K562 (cell line): Measurements from ENCODE around the gene ERFL. TPM values are rescaled to one million over a fixed set of nuclear protein-coding genes. Genes with fewer than 3 reads are reported as not detected.
A peak's percentile ranks its signal among the peaks of the same experiment; 100 is the strongest.

Source experiments
- ATAC-seq: fragments of 200-7000 bp; cut with Tn5 transposase; 3 replicates; pipeline ENCODE4 v1.9.1; 2020; ENCODE audit warnings: moderate library complexity
- BruUV-seq: library from RNA; stranded (reverse); fragments of 400-500 nt; replicated peaks from 2 replicates; lab custom pipeline; 2021; lab: Mats Ljungman, UMichigan
- CTCF ChIA-PET: fragments of 300-600 bp; formaldehyde crosslinking; extraction: SDS; loops from one replicate; lab custom pipeline; 2021; ENCODE audit warnings: low intra/inter-chr PET ratio; lab: Yijun Ruan, JAX
- POLR2A ChIA-PET: fragments of 300-600, 350-650 bp; sonication (Branson Sonifier 250); formaldehyde crosslinking; extraction: SDS; loops from one replicate; lab custom pipeline; 2021; ENCODE audit warnings: antibody characterized with exemption, inconsistent platforms; lab: Yijun Ruan, JAX
- DNase-seq, 4 experiments: peaks; one replicate each; pipeline versions ENCODE4 v3.0.0 to v3.0.0-alpha.2; 2011 to 2018; ENCODE audit warnings: low spot score in 3 of 4, mixed read lengths in 3 of 4; ENCODE audit errors: extremely low read depth in 1 of 4
- FAIRE-seq: peaks from 2 replicates; lab custom pipeline; 2011; peaks lifted over from hg19 to GRCh38; lab: Jason Lieb, UNC
- H2AFZ ChIP-seq: 2 replicates; pipeline ENCODE4 v1.6.0; 2011; ENCODE audit warnings: low read depth, low read length, control low read depth, inconsistent platforms
- H3K27ac ChIP-seq: fragments of 200-600 bp; 3 replicates; pipeline ENCODE4 v1.8.0; 2011; ENCODE audit warnings: low read depth, mild to moderate bottlenecking, control low read depth, inconsistent platforms, low read length, moderate library complexity, mixed read lengths; ENCODE audit errors: extremely low read depth
- H3K27me3 ChIP-seq, 2 experiments: fragments of 300-600 bp in 1 of 2; 2 replicates in 1 of 2; 3 replicates in 1 of 2; pipeline versions ENCODE4 v1.6.0 to v1.8.0; 2011; ENCODE audit warnings: inconsistent platforms in 2 of 2, low read length in 2 of 2, mild to moderate bottlenecking in 1 of 2, mixed read lengths in 1 of 2, moderate library complexity in 1 of 2; ENCODE audit not compliant: control insufficient read depth in 2 of 2, insufficient read depth in 2 of 2
- H3K36me3 ChIP-seq: fragments of 300-600 bp; 3 replicates; pipeline ENCODE4 v1.8.0; 2011; ENCODE audit warnings: mild to moderate bottlenecking, low read length, inconsistent platforms; ENCODE audit not compliant: control insufficient read depth, insufficient read depth
- H3K4me1 ChIP-seq, 2 experiments: fragments of 200-600 bp in 1 of 2; replicated peaks in 1 of 2; 2 replicates in 1 of 2; 3 replicates in 1 of 2; pipeline versions ENCODE4 v1.5.1 to v1.8.0; 2011; ENCODE audit warnings: inconsistent platforms in 2 of 2, low read length in 2 of 2, mild to moderate bottlenecking in 1 of 2, mixed read lengths in 1 of 2, moderate library complexity in 1 of 2; ENCODE audit not compliant: control insufficient read depth in 2 of 2, insufficient read depth in 2 of 2
- H3K4me2 ChIP-seq: 2 replicates; pipeline ENCODE4 v1.6.1; 2011; ENCODE audit warnings: low read length, control low read depth, inconsistent platforms, mixed read lengths; ENCODE audit not compliant: insufficient read depth
- H3K4me3 ChIP-seq: fragments of 200-600 bp; sonication (generic), shearing (Covaris generic); 2 replicates; pipeline ENCODE4 v1.5.1; 2016; ENCODE audit warnings: control low read depth, inconsistent platforms
- H3K79me2 ChIP-seq: fragments of 200-600 bp; 3 replicates; pipeline ENCODE4 v1.8.0; 2011; ENCODE audit warnings: low read length, inconsistent platforms; ENCODE audit not compliant: control insufficient read depth, insufficient read depth
- H3K9ac ChIP-seq, 2 experiments: 2 replicates each; pipeline versions ENCODE4 v1.6.0 to v1.6.1; 2011; ENCODE audit warnings: low read depth in 2 of 2, low read length in 2 of 2, control low read depth in 1 of 2, inconsistent platforms in 1 of 2, mild to moderate bottlenecking in 1 of 2, mixed read lengths in 1 of 2; ENCODE audit not compliant: insufficient read depth in 1 of 2
- H3K9me1 ChIP-seq: one replicate; pipeline ENCODE4 v1.6.0; 2011; ENCODE audit warnings: inconsistent platforms, mild to moderate bottlenecking, low read length, moderate library complexity; ENCODE audit not compliant: control insufficient read depth, insufficient read depth
- H3K9me3 ChIP-seq: replicated peaks from 2 replicates; pipeline ENCODE4 v1.5.1; 2011; ENCODE audit warnings: low read depth, low read length, inconsistent platforms; ENCODE audit not compliant: control insufficient read depth, insufficient read depth
- H4K20me1 ChIP-seq: replicated peaks from 2 replicates; pipeline ENCODE4 v1.6.1; 2011; ENCODE audit warnings: low read length, inconsistent platforms, mixed read lengths; ENCODE audit not compliant: control insufficient read depth, insufficient read depth
- DMBX1 ChIP-seq: fragments of 250-450 bp; sonication (Bioruptor Pico); IDR thresholded peaks from 2 replicates; pipeline ENCODE4 v1.8.0; 2022; ENCODE audit warnings: inconsistent platforms, mild to moderate bottlenecking, moderate library complexity, borderline replicate concordance
- MEIS2 ChIP-seq: fragments of 450-650 bp; IDR thresholded peaks from 2 replicates; pipeline ENCODE4 v1.6.1; 2014; ENCODE audit warnings: mild to moderate bottlenecking; ENCODE audit not compliant: partially characterized antibody
- NFE2 ChIP-seq: IDR thresholded peaks from 2 replicates; pipeline ENCODE4 v1.6.1; 2014; ENCODE audit warnings: antibody characterized with exemption, low read depth
- STAG1 ChIP-seq: sonication (generic); formaldehyde crosslinking; IDR thresholded peaks from 2 replicates; pipeline ENCODE4 v1.5.0; 2020; ENCODE audit warnings: missing genetic modification reagents, borderline replicate concordance
- TEAD2 ChIP-seq: fragments of 450-650 bp; IDR thresholded peaks from 2 replicates; pipeline ENCODE4 v1.6.1; 2016; ENCODE audit warnings: missing genetic modification characterization, control low read depth, missing compliant biosample characterization
- ZFP36 ChIP-seq: fragments of 150-350 bp; IDR thresholded peaks from 2 replicates; pipeline ENCODE4 v1.6.1; 2018; ENCODE audit warnings: low read length, low read depth; ENCODE audit not compliant: partially characterized antibody
- ZNF165 ChIP-seq: fragments of 250-450 bp; sonication (Bioruptor Pico); IDR thresholded peaks from 2 replicates; pipeline ENCODE4 v1.4.0; 2020; ENCODE audit warnings: borderline replicate concordance
- WGBS: fragments of 100-300 bp; shearing (Covaris generic); methylation state at CpG from one replicate; pipeline ENCODE4 v1.1.6; 2016; ENCODE audit warnings: low coverage, mixed read lengths; ENCODE audit not compliant: insufficient coverage; ENCODE audit errors: missing lambda C conversion rate; 5-methylcytosine and 5-hydroxymethylcytosine counted together
- in situ Hi-C: fragments of 300-500 bp; cut with MboI; formaldehyde crosslinking; loops from 4 replicates; pipeline ENCODE4 v1.15.0; 2018; ENCODE audit warnings: inconsistent platforms, mixed read lengths
- intact Hi-C: fragments of 100-400 bp; cut with micrococcal nuclease; formaldehyde crosslinking; loops from 2 replicates; pipeline ENCODE4 v1.14.2; 2022
- polyA plus RNA-seq, 8 experiments: library from polyadenylated mRNA; depleted of rRNA in 4 of 8; stranded (reverse) in 5 of 8; unstranded in 3 of 8; fragments of >200 nt; fragmentation: Nextera tagmentation in 2 of 8; fragmentation: Illumina TruSeq in 1 of 8; extraction: Ambion mirVana in 2 of 8; extraction: Trizol in 1 of 8; gene quantifications; 2 replicates each; pipeline versions ENCODE4 v1.2.1 to v1.2.3, GENCODE V29; 2011 to 2014; ENCODE audit warnings: inconsistent platforms in 1 of 8, missing spikeins in 1 of 8
- total RNA-seq, 7 experiments: library from RNA; depleted of rRNA in 6 of 7; stranded (reverse); fragments of >200 nt in 6 of 7; fragmentation: Illumina TruSeq in 2 of 7; extraction: Trizol in 2 of 7; gene quantifications; 2 replicates each; pipeline versions ENCODE4 v1.2.1 to v1.2.3, GENCODE V29; 2011 to 2021; ENCODE audit warnings: low replicate concordance in 1 of 7
- TF ChIP-seq, protein P1 (sequence below): sonication (generic); formaldehyde crosslinking; IDR thresholded peaks from 2 replicates; pipeline ENCODE4 v1.9.0; 2022; ENCODE audit warnings: mild to moderate bottlenecking, missing genetic modification reagents

Gene ERFL
- total and polyA plus RNA-seq, 9 of the 15 experiments (the other 6 are each of a cell fraction or from before 2014, with no cell fraction given) = 0.07 to 0.75 (median 0.32) TPM; not detected in 4

DNA sequence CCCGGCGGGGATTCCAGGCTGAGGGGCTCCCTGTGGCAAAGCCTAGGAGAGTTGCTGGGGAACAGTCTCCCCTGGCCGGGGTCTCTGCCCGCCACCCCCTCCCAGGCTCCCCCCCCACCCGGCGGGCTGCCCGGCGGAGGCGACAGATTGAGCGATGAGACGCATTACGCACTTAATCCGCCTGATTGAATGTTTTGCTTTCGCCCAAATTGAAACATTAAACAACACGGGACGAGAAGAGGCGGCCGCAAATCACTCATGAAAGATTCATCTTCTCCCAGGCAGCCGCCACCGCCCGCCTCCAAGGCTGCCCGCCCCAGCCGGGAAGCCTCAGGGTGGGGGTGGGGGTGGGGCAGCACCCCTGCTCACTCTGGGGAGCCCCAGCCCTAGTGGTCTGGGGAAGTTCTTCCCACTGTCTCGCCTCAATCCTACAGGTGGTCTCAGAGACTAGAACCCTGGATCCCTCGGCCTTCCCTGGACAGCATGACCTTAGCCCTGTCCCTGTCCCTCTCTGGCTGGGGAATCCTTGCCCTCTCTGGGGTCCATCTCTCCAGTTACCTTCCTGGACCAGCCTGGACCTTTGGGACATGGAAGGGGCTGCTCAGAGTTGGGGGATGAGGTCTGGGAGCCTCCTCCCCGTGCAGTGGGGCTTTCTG is 7.6 kb upstream of the ERFL start:
- WGBS = 12% methylated on average over 17 of the region's 26 CpGs
- H3K9ac ChIP-seq = peak overlapping the region in 1 of 2 experiments; percentile 79; a peak in 1 of 4 replicates

More for the DNA sequence above, 7.6 kb upstream of the ERFL start:
- no peaks in the 10 kb centered on the region for H3K27me3 ChIP-seq
- H4K20me1 ChIP-seq = 0 out of 2 replicates have a peak, but pooled peaks cover 3% of the 10 kb centered on the region
- H3K9me3 ChIP-seq = no peaks in the 10 kb centered on the region
- no peaks in the 10 kb centered on the region for H3K79me2 ChIP-seq
- TF ChIP-seq ZFP36 (peak; percentile 47), TEAD2 (tag) (no peak), DMBX1 (CRISPR knock-in tag) (no peak), NFE2 (no peak), STAG1 (no peak), ZNF165 (CRISPR knock-in tag) (no peak), MEIS2 (peak; percentile 60)
- TF ChIP-seq, protein P1, sequence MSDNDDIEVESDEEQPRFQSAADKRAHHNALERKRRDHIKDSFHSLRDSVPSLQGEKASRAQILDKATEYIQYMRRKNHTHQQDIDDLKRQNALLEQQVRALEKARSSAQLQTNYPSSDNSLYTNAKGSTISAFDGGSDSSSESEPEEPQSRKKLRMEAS (CRISPR knock-in tag) = no peak
- no peak overlapping the region for H3K4me2 ChIP-seq
- DNase-seq = no peak
- no peaks in the 10 kb centered on the region for H3K36me3 ChIP-seq
- in situ Hi-C loops = no loop called here
- peaks cover 15 to 72% of the 10 kb centered on the region in 2 experiments; a peak in 4 of 5 replicates for H3K4me1 ChIP-seq
- no TSS peak for BruUV-seq
- no peak for ATAC-seq
- intact Hi-C loops = no loop called here
- no peak for FAIRE-seq
- POLR2A ChIA-PET = no interaction called here
- no peak overlapping the region for H2AFZ ChIP-seq
- no peaks in the 10 kb centered on the region for H3K9me1 ChIP-seq
- CTCF ChIA-PET = interaction anchor here (0.8 kb wide), 1 partner anchor 26 kb away, joined by 3 read pairs; no protein-coding TSS in a partner anchor
- H3K27ac ChIP-seq = no peak overlapping the region; the same call in 2 of the 3 replicates
- H3K4me3 ChIP-seq = no peak overlapping the region
